ENCODE results near the gene TENM4. TPM values are rescaled to one million over a fixed set of nuclear protein-coding genes. Genes with fewer than 3 reads are reported as not detected.

Gene TENM4
- total and polyA plus RNA-seq, 2 of the 8 experiments (the other 6 are each of a cell fraction or from before 2014, with no cell fraction given) = 3.5 to 7.2 TPM

DNA sequence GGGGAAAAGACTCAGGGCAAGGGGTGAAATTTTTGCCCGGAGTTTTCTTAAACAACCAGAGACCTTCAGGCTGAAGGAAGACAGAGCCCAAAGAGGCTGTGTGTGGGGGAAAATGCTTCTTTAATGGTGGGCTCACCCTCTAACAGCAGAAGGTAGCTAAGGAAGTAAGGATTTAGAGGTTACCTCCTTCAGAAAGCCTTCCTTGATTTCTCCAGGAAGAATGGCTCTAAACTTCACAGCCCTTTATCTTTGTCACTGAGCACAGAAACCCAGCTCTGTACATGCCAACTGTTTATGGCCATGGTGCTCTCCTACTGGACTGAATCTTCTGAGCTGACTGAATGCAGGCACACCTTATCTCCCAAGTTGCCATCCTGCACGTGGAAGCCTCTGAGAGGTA, 196.0 kb downstream of the TENM4 start:
- Histone ChIP-seq H3K79me2 (ENCODE audit: control insufficient read depth in 1 of 2, insufficient read depth in 2 of 2, low read length in 2 of 2) (no peaks in the 10 kb centered on the region), H3K27ac (ENCODE audit: low read depth, low read length) (no peak overlapping the region), H2AK5ac (ENCODE audit: low read depth, low read length) (no peak overlapping the region), H2BK120ac (replicated peaks; ENCODE audit: low read depth, low read length) (no peak overlapping the region), H3K27me3 (replicated peaks in 1 of 4; ENCODE audit: control insufficient read depth in 3 of 4, extremely low read depth in 1 of 4, insufficient read depth in 3 of 4, low read length in 3 of 4) (no peaks in the 10 kb centered on the region), H3K9ac (replicated peaks in 1 of 4; ENCODE audit: extremely low read depth in 1 of 4, low read depth in 3 of 4, low read length in 3 of 4) (no peak overlapping the region), H3K9me3 (ENCODE audit: insufficient read depth in 2 of 2, low read depth in 1 of 2, low read length in 1 of 2) (no peaks in the 10 kb centered on the region), H4K5ac (ENCODE audit: insufficient read length, low read depth, low read length) (no peak overlapping the region), H3K23me2 (ENCODE audit: low read depth, low read length) (no peaks in the 10 kb centered on the region; the same call in 1 of the 2 replicates), H3K4me2 (ENCODE audit: insufficient read depth in 1 of 2, low read depth in 2 of 2, low read length in 2 of 2) (no peak overlapping the region), H3K79me1 (ENCODE audit: low read depth, low read length) (no peaks in the 10 kb centered on the region), H2BK5ac (ENCODE audit: low read depth, low read length) (no peak overlapping the region), H3K4me3 (ENCODE audit: extremely low read depth in 1 of 4, insufficient read depth in 2 of 4, low read depth in 3 of 4, low read length in 4 of 4) (no peak overlapping the region), H4K8ac (ENCODE audit: extremely low read depth, insufficient read depth, low read length) (no peak overlapping the region), H3K36me3 (ENCODE audit: control insufficient read depth in 2 of 4, insufficient read depth in 4 of 4, low read length in 3 of 4) (no peaks in the 10 kb centered on the region), H2BK12ac (ENCODE audit: low read depth, low read length) (no peak overlapping the region), H2BK15ac (ENCODE audit: low read length) (no peak overlapping the region), H3K56ac (replicated peaks; ENCODE audit: insufficient read length, low read depth, low read length) (no peak overlapping the region), H3K14ac (ENCODE audit: insufficient read length) (no peak overlapping the region), H3K23ac (ENCODE audit: insufficient read length) (no peak overlapping the region), H4K20me1 (replicated peaks in 1 of 2; ENCODE audit: control insufficient read depth in 1 of 2, insufficient read depth in 2 of 2, low read length in 2 of 2) (no peaks in the 10 kb centered on the region), H2BK20ac (ENCODE audit: low read length) (no peak overlapping the region), H3K18ac (ENCODE audit: extremely low read depth, low read length) (no peak overlapping the region), H3K4ac (replicated peaks; ENCODE audit: insufficient read length, low read depth, low read length) (no peak overlapping the region), H4K91ac (replicated peaks; ENCODE audit: insufficient read length, low read length) (no peak overlapping the region), H2AFZ (ENCODE audit: low read length) (no peak overlapping the region), H3K4me1 (replicated peaks in 1 of 4; ENCODE audit: control insufficient read depth in 3 of 4, insufficient read depth in 4 of 4, low read length in 3 of 4) (peaks cover 0 to 4% (median 3%) of the 10 kb centered on the region in 4 experiments; a peak in 4 of 7 replicates)
- CTCF ChIA-PET (ENCODE audit: partially characterized antibody) = no interaction called here
- WGBS, 2 experiments (ENCODE audit: extremely low coverage in 1 of 2, insufficient coverage in 1 of 2, insufficient read length in 1 of 2, insufficient replicate concordance in 2 of 2, low coverage in 1 of 2, low lambda C conversion rate in 2 of 2, missing lambda C conversion rate in 1 of 2) = 85% methylated on average over 2 of the region's 2 CpGs; no CpG with 5 or more reads in 1 of the 2 experiments
- no peak for FAIRE-seq
- POLR2A ChIA-PET (ENCODE audit: partially characterized antibody) = interaction anchor here (0.7 to 1.3 kb wide), 2 partner anchors 10 to 262 kb away, joined by 3 read pairs; no protein-coding TSS in a partner anchor
- no peak for DNase-seq (ENCODE audit: low read depth in 1 of 2, low spot score in 2 of 2)
- TF ChIP-seq SP1 (IDR thresholded peaks at IDR 0.05; ENCODE audit: low read depth, low read length) (no peak), RFX5 (IDR thresholded peaks at IDR 0.05; ENCODE audit: borderline replicate concordance, low read depth, low read length) (no peak)
